GM21528 (cell line): ENCODE measurements around the gene ATCAY.
"Not testable (repeated sequence)": the region's sequence is repeated elsewhere in the genome, so short reads cannot be mapped to it uniquely, and the experiment has no call there.

Experiments used
- ATAC-seq: cut with Tn5 transposase; IDR thresholded peaks from one replicate; pipeline ENCODE4 v1.9.1; 2021; ENCODE audit warnings: mild to moderate bottlenecking, moderate library complexity; ENCODE audit not compliant: unreplicated experiment, low FRiP score

Gene ATCAY

GRCh38 chr19:3852614-3853254 lies 27.8 kb upstream of the ATCAY start:
- ATAC-seq: no peak

GRCh38 chr19:3855320-3855719 lies 25.2 kb upstream of the ATCAY start:
- no peak for ATAC-seq

DNA sequence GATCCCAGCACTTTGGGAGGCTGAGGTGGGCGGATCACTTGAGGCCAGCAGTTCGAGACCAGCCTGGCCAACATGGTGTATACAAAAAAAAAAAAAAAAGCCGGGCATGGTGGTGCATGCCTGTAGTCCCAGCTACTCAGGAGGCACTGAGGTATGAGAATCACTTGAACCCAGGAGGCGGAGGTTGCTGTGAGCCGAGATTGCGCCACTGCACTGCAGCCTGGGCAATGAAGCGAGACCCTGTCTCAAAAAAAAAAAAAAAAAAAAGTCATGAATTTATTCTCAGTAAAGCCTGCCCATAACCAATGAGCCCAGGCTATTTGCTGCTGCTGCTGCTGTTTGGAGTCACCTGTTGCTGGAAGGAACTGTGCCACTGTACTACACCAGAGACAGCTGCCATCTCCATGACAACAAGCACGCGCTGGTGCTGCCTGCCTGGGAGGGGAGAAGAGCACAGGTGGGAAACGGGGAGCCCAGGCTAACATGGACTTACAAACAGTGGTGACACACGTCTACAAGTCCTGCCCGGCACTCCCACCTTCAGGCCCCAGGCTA lies 23.0 kb upstream of the ATCAY start:
- ATAC-seq: no peak

GRCh38 chr19:3860499-3860898 lies 20.0 kb upstream of the ATCAY start:
- ATAC-seq: no peak

- ATAC-seq: no peak
These were observed 17.5 kb upstream of the ATCAY start for GRCh38 chr19:3862826-3863500.

- no peak for ATAC-seq
These were observed 16.8 kb upstream of the ATCAY start for GRCh38 chr19:3863648-3864047.

- ATAC-seq: no peak
These were observed 13.4 kb upstream of the ATCAY start for GRCh38 chr19:3866910-3867638.

DNA sequence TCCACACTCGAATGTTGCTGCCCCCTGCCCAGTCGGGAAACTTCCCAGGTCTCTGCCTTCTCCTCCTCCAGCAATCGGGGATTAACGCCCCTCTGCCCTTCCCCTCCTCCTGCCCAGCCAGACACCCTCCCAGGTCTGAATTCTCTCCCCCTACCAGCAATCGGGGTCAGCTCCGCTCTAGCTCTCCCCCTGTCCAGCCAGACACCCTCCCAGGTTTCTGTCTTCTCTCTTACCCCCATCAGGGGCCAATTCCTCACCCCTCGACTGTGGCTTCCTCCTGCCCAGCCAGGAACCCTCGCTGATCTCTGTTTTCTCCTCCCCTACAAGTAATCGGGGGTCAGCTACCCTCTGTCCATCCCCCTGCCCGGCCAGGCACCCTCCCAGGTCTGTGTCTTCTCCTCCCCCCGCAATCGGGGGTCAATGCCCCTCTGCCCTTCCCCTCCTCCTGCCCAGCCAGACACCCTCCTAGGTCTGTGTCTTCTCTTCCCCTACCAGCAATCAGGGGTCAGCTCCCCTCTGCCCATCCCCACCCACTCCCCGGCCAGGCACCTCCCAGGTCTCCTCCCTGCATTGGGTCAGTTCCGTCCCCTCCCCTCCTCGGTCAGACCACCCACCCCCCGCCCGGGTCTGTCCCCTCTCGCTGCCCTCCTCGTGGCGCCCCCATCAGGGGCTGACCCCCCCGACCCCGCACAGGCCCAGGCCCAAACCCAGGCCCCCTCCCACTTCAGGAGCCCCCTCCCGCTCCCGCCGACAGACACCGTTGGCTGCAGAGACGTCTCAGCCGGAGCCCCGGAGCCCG lies 12.3 kb upstream of the ATCAY start:
- ATAC-seq: no peak

DNA sequence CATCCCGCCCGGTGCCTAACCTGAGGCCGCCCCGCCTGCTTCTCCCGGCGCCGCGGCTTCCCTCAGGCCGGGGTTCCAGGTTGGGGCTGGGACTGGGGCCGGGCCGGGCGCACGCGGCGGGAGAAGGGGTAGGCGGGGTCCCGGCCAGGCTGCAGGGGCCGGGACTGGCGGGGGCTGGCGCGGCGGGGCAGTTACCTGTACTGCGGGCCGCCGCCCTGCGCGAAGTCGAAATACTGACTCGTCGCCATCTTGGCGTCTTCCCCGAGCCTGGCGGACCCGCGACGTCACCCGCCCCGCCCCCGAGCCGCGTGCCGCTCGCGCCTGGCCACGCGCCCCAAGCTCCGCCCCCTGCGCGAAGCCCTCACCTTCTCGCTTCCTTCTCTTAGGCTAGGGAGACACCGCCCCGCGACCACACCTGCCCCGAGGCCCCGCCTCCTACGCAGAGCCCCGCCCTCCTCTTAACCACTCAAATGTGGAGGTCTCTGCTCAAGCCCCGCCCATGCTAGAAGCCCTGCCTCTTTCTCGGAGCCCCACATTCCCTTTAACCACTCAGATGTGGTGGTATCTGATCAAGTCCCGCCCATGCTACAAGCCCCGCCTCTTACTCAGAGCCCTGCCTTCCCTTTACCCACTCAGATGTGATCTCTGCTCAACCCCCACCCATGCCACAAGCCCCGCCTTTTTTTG lies 11.6 kb upstream of the ATCAY start, which contains the start of gene ZFR2:
TSS of gene ZFR2 (minus strand) at position 269 of the 687 bp plus-strand sequence. CDS start at position 248, 21 bp downstream.
- ATAC-seq: no peak

DNA sequence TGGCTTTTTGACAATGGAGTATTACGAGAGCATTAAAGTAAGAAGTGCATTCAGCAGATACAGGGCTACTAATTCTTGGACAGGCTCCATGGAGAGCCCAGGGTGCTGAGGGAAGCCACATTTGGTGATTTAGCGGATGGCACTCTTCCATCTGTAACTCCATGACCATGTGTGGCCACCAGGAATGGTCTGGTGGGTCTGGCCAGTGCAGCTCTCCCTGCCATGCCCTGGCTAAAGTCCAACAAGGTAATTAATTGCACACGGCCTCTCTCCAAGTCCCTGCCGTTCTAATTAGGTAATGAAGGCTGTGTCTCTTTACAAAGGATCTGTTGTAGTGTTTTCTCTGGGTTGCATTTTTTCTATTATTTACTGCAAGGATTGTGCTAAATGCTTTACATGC lies 7.3 kb upstream of the ATCAY start:
- ATAC-seq: no peak

- ATAC-seq: not testable (repeated sequence)
These were observed 5.8 kb upstream of the ATCAY start for GRCh38 chr19:3874695-3875094.

DNA sequence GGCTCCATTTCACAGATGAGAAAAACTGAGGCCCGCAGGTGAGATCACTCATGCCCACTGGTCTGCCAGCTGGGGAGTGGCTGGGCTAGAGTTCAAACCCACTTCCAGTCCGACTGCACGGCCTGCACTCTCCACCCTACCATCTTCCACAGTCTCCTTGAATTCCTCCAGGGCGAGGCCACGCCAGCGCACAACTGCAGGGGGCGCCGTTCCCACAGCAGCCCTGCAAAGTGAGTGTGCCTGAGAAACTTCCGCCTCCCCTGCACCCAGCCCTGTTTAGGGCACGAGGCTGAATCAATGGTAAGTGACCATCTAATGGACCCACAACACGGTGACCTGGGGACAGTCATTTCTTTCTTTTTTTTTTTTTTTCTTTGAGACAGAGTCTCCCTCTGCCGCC lies 829 bp upstream of the ATCAY start:
- ATAC-seq: no peak

DNA sequence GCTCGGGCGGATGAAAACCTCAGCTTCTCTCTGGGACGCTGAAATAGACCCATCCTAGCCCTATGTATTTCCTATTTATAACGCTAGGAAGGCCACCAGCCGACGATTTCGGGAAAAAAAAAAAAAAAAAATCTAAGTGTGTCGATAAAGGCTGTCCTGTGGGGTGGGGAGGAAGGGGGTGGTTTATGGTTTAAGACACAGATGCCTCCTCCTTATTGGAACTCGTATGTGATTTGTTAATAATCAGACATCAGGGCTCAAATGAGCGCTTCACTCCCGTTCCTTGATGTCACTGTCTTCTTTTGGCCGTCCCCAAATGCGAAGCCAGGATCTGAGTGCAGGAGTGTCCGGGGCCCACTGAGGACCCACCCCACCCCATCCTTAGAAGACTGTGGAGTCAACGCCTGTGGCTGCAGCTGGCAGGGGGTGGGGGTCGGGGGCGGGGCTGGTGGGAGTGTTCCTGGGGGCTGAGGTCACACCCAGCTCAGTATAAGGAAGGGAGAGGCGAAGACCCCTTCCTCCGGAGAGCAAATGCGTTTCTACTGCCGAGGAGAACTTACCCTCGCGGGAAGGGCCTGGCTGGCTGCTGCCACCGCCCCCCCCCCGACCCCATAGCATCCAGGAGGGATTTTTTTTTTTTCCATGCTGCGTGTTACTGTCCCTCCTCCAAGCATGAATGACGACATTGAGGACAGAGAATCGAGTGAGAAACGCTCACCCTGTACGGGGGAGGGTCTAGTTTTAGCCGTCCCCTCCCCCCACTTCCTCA lies 971 bp downstream of the ATCAY start:
- ATAC-seq: no peak

- no peak for ATAC-seq
These were observed 1.5 kb downstream of the ATCAY start for GRCh38 chr19:3882041-3882384.

- ATAC-seq: no peak
These were observed 10.1 kb downstream of the ATCAY start for GRCh38 chr19:3890591-3890990.

DNA sequence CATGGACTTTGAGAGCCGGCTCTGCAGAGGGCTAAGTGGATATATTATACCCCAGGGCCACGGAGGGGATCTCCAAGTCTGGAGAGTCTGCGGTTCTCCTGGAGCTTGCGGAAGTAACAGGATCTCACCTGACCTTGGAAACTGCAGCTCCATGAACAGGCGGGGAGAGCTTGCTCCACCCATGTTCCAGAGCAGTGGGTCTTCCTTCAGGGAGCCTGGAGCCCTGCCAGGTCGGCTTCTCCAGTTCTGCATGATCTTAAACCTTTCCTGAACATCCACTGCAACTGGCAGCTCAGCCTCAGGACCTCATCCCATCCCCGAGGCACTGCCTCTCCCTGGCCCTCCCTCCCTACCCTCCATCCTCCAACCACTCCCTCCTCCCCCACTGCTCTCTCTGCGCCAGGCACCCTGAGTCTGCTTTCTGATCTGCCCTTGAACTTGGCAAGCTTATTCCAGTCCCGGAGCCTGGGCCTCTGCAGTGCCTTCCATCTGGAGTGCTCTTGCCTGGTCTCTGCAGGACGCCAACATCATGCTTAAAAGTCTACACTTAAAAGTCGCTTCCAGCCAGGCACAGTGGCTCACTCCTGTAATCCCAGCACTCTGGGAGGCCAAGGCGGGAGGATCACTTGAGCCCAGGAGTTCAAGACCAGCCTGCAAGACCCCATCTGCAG lies 13.2 kb downstream of the ATCAY start:
- ATAC-seq: no peak

DNA sequence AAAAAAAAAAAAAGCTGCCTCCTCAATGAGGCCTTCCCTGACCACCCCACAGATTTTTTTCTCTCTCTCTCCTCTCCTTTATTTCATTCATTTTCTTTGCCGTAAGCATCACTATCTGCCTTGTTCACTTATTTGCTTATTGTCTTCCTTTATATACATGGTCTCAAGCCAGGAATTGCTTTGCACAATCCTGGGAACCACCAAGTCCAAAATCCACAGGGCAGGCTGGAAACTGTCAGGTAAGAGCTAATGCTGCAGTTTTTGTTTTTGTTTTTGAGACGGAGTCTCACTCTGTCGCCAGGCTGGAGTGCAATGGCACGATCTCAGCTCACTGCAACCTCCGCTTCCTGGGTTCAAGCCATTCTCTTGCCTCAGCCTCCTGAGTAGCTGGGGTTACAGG lies 14.5 kb downstream of the ATCAY start:
- not testable (repeated sequence) for ATAC-seq

DNA sequence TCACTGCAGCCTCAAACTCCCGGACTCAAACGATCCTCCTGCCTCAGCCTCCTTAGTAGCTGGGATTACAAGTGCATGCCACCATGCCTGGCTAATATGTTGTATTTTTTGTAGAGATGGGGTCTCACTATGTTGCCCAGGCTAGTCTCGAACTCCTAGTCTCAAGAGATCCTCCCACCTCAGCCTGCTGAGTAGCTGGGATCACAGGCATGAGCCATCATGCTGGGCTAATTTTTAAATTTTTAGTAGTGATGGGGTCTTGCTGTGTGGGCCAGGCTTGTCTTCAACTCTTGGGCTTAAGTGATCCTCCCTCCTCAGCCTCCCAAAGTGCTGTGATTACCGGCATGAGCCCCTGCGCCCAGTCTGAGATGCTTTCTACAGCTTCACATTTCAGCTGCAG lies 15.3 kb downstream of the ATCAY start:
- ATAC-seq: no peak

DNA sequence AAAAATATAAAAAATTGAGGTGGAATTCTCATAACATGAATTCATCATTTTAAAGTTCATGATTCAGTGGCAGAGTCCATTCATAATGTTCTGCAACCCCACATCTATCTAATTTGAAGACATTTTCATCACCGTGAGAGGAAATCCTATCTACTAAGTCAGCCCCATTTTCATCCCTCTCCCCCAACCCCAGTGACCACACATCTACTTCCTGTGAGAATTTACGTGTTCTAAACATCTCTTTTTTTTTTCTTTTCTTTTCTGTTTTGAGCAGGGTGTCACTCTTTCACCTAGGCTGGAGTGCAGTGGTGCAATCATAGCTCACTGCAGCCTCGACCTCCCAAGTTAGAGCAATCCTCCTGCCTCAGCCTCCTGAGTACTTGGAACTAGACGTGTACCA lies 17.5 kb downstream of the ATCAY start:
- no peak for ATAC-seq
